NCI-H1694 (cell line): ENCODE results near the gene GOLPH3L.
"Not testable (repeated sequence)": the region's sequence is repeated elsewhere in the genome, so short reads cannot be mapped to it uniquely, and the experiment has no call there.

ENCODE experiments used
- DNase-seq: peaks from one replicate; lab custom pipeline; 2025; lab: John Stamatoyannopoulos, UW

GOLPH3L gene

GRCh38 chr1:150657064-150657463 lies 39.9 kb downstream of the GOLPH3L start:
- DNase-seq, result not testable (repeated sequence)

GRCh38 chr1:150654635-150655034 lies 42.3 kb downstream of the GOLPH3L start:
- not testable (repeated sequence) for DNase-seq

DNA sequence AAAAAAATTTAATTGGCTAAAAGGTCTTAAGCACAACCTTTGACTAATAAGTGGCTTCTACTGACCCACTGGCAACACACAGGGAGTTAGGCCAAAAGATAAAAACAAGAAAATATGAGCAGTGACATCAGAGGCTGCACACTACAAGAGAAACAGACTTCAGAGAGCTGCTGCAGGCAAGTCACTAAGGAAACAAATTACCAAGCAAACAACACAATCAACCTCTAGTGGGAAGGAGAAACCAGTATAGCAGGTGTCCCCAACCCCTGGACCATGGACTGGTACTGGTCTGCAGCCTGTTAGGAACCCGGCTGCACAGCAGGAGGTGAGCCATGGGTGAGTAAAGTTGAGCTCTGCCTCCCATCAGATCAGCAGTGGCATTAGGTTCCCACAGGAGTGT lies 46.8 kb downstream of the GOLPH3L start:
- no peak for DNase-seq

- DNase-seq, result no peak
These were observed 47.4 kb downstream of the GOLPH3L start for GRCh38 chr1:150649441-150650075.

- no peak for DNase-seq
These were observed 54.7 kb downstream of the GOLPH3L start for GRCh38 chr1:150642296-150642695.

DNA sequence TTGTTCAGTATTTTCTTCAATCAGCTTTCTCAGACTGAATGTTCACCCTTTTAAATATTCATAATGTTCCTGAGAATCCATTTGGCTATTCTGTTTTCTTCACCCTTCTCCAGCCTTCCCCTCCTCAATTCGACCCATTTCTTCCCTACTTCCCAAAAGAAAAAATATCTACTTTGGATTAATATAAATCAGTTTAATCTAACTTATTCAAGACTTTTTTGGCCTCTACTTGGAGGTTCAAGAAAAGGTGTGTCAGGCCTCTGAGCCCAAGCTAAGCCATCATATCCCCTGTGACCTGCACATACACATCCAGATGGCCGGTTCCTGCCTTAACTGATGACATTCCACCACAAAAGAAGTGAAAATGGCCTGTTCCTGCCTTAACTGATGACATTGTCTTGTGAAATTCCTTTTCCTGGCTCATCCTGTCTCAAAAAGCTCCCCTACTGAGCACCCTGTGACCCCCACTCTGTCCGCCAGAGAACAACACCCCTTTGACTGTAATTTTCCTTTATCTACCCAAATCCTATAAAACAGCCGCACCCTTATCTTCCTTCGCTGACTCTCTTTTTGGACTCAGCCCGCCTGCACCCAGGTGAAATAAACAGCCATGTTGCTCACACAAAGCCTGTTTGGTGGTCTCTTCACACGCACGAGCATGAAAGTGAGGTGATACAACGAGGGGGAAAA lies 55.7 kb downstream of the GOLPH3L start:
- DNase-seq, result not testable (repeated sequence)

DNA sequence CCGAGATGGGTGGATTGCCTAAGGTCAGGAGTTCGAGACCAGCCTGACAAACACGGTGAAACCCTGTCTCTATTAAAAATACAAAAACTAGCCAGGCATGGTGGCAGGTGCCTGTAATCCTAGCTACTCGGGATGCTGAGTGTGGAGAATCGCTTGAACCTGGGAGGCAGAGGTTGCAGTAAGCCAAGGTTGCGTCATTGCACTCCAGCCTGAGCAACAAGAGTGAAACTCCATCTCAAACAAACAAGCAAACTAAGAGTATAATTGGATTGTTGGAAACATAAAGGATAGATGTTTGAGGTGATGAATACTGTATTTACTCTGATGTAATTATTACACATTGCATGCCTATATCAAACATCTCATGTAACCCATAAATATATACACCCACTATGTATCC lies 58.5 kb downstream of the GOLPH3L start:
- DNase-seq, result not testable (repeated sequence)

- DNase-seq, result not testable (repeated sequence)
These were observed 61.9 kb downstream of the GOLPH3L start for GRCh38 chr1:150634839-150635622.

GRCh38 chr1:150629115-150629928 lies 67.6 kb downstream of the GOLPH3L start, which contains the start of gene ENSA:
Gene ENSA (minus strand): TSS chr1:150629612. CDS start chr1:150629470, 142 bp downstream.
- peak; percentile 100 for DNase-seq

DNA sequence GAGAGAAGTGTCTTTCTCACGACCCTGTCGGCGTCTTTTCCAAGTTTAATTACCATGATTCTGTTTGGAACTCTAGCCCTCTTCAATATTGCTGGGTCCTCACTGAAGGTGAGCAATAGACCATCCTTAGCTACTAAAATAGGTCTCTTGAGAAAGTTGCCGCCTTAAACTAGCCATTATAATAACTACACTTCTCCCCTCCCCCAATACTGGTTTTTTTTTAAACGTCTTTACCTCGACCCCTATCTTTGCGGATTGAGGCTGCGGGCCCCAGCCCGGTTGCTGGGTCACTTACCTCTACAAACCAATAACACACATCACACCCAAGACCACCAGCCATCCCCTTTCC lies 68.2 kb downstream of the GOLPH3L start:
- no peak for DNase-seq

GRCh38 chr1:150627826-150628410 lies 69.0 kb downstream of the GOLPH3L start:
- no peak for DNase-seq

DNA sequence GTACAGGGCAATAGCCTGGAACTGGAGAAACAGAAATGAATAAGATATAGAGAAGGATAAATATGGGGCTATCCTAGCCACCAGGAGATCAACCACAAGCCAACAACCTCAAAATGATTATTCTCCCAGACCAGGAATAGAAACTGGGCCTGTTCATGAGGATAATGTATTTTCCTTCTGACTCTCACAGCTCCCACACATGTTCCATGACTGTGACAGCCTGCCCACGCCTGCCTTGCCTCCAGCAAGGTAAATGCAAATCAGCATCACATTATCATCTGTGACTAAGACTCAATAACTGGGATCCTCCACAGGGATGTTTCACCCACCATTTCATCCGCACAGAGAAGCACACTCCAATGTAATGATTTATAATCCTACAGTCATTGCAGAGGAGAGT lies 70.8 kb downstream of the GOLPH3L start:
- DNase-seq, result no peak

DNA sequence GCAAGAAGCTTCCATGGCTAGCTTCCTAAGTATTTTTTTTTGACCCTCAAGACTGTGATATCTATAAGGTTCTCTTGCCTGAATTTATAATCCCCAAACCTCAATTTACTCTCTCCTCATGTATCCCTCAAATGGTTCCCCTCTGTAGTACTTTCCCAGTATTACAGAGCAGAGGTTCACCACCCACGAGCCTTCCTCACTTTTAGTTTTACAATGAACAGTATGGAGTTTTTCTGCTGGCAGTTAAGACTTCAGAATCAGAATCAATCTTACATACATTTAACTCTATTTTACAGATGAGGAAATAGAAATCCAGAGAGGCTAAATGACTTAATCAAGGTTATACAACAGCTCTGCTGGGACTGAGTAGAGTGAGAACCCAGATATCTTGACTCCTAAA lies 72.4 kb downstream of the GOLPH3L start:
- not testable (repeated sequence) for DNase-seq

DNA sequence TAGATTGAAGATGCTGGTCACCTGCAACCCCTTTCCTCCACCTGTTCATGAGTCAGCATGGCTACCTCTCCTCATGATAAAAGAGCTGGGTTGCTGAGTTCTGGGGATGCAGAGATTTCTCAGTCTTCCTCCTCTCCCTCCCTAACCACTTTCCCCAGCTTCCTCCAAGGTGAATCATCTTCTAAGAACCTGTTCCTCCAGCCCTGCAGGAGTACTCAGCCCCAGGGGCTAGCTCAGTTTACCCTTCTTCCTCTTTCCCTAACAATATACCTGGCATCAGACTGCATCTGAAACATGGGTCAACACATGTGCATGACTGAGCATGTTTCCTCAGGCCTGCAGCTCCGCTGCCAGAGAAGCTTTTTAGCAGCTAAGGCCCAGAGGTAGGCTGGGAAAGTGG lies 72.8 kb downstream of the GOLPH3L start:
- not testable (repeated sequence) for DNase-seq

DNA sequence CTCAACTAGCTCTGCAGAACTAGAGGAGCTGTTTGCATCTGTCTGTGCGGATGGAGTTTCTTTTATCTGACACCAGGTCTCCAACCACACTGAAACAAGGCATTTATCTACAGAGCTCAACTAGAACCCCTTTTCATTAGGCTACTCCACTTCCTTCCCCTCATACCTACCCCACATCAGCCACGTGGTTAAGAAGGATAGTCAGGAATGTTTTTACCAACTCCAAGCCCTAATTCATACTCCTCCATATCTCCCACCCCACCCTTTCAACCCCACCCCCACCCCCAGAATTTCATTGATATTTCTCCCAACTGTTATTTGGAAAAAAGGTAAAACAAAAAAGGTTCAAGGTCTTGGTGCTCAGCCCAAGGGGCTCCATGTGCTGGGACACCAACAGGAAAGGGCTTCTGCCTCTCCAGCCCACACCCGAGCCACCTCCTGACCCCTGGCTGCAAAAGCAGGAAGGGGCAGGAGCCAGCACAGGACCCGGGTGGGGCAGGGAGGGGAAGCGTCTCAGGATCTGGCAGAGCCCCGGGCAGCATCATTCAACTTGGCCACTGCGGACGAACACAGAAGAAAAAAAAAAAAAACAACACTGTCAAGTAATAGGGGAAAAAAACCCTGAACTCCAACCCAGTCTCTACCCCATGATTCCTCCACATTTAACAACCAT lies 74.5 kb downstream of the GOLPH3L start:
- DNase-seq, result no peak

- peak; percentile 57 for DNase-seq
These were observed 75.3 kb downstream of the GOLPH3L start for GRCh38 chr1:150621497-150622302.

DNA sequence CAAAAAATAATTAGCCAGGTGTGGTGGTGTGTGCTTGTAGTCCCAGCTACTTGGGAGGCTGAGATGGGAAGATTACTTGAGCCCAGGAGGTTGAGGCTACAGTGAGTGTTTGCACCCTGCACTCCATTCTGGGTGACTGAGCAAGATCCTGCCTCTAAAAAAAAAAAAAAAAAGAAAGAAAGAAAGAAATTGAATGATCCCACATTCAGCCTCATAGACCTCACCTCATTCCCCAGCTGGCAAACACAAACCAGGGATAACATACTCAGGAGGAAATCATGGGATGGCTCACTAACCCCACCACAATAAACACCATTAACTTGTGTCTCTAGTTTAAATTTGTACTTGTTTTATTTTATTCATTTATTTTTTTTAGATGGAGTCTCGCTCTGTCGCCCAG lies 76.0 kb downstream of the GOLPH3L start:
- DNase-seq, result no peak

DNA sequence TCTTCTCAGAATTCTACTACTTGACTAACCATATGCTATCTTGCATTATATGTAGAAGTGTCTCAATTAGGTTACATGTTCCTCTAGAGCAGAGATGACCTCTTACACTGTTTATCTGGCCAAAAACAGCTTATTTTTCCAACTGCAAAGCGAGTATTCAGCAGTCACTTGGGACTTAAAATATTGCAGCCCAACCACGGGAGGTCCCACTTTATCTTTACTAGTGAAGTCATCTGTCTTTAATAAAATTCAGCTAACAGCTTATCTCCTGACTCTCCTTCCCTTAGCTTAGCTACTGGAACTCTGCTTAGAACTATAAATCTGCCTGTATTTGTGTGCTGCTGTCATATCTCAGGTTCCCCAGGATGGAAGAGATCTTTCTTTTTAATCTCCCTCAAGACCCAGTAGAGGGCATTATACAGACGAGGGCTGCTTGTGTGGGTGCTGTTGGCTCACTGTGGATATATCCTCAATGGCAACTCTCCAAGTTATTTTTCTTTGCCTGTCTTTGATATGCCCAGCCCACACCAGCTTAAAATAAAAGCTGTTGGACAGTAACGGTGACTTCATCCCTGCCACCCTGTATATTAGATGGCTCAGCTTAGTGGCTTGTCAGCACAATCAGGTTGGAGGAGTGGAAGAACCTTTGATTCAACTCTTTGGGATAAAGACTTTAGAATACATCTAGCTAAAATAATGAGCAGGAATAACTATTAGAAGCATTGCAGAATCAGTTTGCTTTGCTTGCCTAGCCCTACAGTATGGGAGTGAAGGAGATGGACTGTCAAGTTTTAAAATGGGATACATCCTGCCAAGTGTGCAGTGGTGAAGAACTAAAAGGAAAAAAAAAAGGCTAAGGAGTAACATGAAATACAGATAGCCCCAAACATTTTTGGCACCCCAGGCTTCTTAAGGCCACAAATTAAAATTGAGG lies 77.1 kb downstream of the GOLPH3L start:
- DNase-seq, result no peak
